Measurements from ENCODE around the gene TMEM207. TPM values are rescaled to one million over a fixed set of nuclear protein-coding genes. Genes with fewer than 3 reads are reported as not detected.

The TMEM207 gene
- polyA plus RNA-seq (2011; rRNA removed) (not detected in 2 replicates), polyA minus RNA-seq (2011; rRNA and poly(A)+ RNA removed) (not detected in 2 replicates)

GRCh38 chr3:190449801-190450200, at the start of gene TMEM207:
TMEM207 (minus strand) TSS chr3:190449901; CDS start chr3:190449809, 92 bp downstream.
- no peak for DNase-seq (ENCODE audit: low read depth, low spot score)
- no peaks in the 10 kb centered on the region for H3K27me3 ChIP-seq (ENCODE audit: control insufficient read depth, insufficient read depth, low read length)
- ChIA-PET POLR2A (no interaction called here), CTCF (interaction anchor here (0.7 to 2.5 kb wide), 3 partner anchors 247 to 487 kb away, joined by 3 to 9 read pairs (median 3); no protein-coding TSS in a partner anchor)
- no peak for TF ChIP-seq CTCF (IDR thresholded peaks at IDR 0.05; ENCODE audit: low read depth, low read length)
- H3K4me3 ChIP-seq (ENCODE audit: low read depth, low read length): no peak within 1 kb of the TSS
- H3K9me3 ChIP-seq (ENCODE audit: control insufficient read depth, insufficient read depth, low read length): no peaks in the 10 kb centered on the region
- no peak within 1 kb of the TSS for H3K27ac ChIP-seq (ENCODE audit: low read depth, low read length)

GRCh38 chr3:190499122-190499521, 49.4 kb upstream of the TMEM207 start:
- DNase-seq (ENCODE audit: low read depth, low spot score): no peak
- no peaks in the 10 kb centered on the region for H3K27me3 ChIP-seq (ENCODE audit: control insufficient read depth, insufficient read depth, low read length)
- POLR2A ChIA-PET: interaction anchor here (0.6 kb wide), 1 partner anchor 248 kb away, joined by 6 read pairs; no protein-coding TSS in a partner anchor
- H3K4me3 ChIP-seq (ENCODE audit: low read depth, low read length): no peak overlapping the region
- no peaks in the 10 kb centered on the region for H3K9me3 ChIP-seq (ENCODE audit: control insufficient read depth, insufficient read depth, low read length)
- CTCF ChIA-PET: interaction anchor here (1.6 kb wide), 1 partner anchor 14 kb away, joined by 6 read pairs; the partner anchor contains the start of gene IL1RAP
- no peak overlapping the region for H3K27ac ChIP-seq (ENCODE audit: low read depth, low read length)
- no peak for TF ChIP-seq CTCF (IDR thresholded peaks at IDR 0.05; ENCODE audit: low read depth, low read length)

GRCh38 chr3:190498293-190498692, 48.6 kb upstream of the TMEM207 start:
- DNase-seq (ENCODE audit: low read depth, low spot score): no peak
- ChIA-PET CTCF (interaction anchor here (0.6 to 1.6 kb wide), 3 partner anchors 10 to 211 kb away, joined by 3 to 6 read pairs (median 3); partner anchors contain the start of gene IL1RAP), POLR2A (no interaction called here)
- H3K27me3 ChIP-seq (ENCODE audit: control insufficient read depth, insufficient read depth, low read length): no peaks in the 10 kb centered on the region
- no peaks in the 10 kb centered on the region for H3K9me3 ChIP-seq (ENCODE audit: control insufficient read depth, insufficient read depth, low read length)
- TF ChIP-seq CTCF (IDR thresholded peaks at IDR 0.05; ENCODE audit: low read depth, low read length): no peak
- H3K27ac ChIP-seq (ENCODE audit: low read depth, low read length): no peak overlapping the region
- H3K4me3 ChIP-seq (ENCODE audit: low read depth, low read length): no peak overlapping the region

GRCh38 chr3:190497811-190498210, 48.1 kb upstream of the TMEM207 start:
- Histone ChIP-seq H3K9me3 (ENCODE audit: control insufficient read depth, insufficient read depth, low read length) (no peaks in the 10 kb centered on the region), H3K27ac (ENCODE audit: low read depth, low read length) (no peak overlapping the region), H3K4me3 (ENCODE audit: low read depth, low read length) (no peak overlapping the region), H3K27me3 (ENCODE audit: control insufficient read depth, insufficient read depth, low read length) (no peaks in the 10 kb centered on the region)
- no peak for DNase-seq (ENCODE audit: low read depth, low spot score)
- CTCF ChIA-PET: interaction anchor here (1.6 kb wide), 1 partner anchor 11 kb away, joined by 3 read pairs; no protein-coding TSS in a partner anchor
- POLR2A ChIA-PET: no interaction called here
- TF ChIP-seq CTCF (IDR thresholded peaks at IDR 0.05; ENCODE audit: low read depth, low read length): no peak

- Histone ChIP-seq H3K27ac (ENCODE audit: low read depth, low read length) (no peak overlapping the region), H3K9me3 (ENCODE audit: control insufficient read depth, insufficient read depth, low read length) (no peaks in the 10 kb centered on the region), H3K27me3 (ENCODE audit: control insufficient read depth, insufficient read depth, low read length) (no peaks in the 10 kb centered on the region), H3K4me3 (ENCODE audit: low read depth, low read length) (no peak overlapping the region)
- TF ChIP-seq CTCF (IDR thresholded peaks at IDR 0.05; ENCODE audit: low read depth, low read length): no peak
- DNase-seq (ENCODE audit: low read depth, low spot score): no peak
- ChIA-PET CTCF (interaction anchor here (1.2 to 1.6 kb wide), 2 partner anchors 12 to 548 kb away, joined by 3 read pairs; no protein-coding TSS in a partner anchor), POLR2A (no interaction called here)
Measured at GRCh38 chr3:190496859-190497258, 47.2 kb upstream of the TMEM207 start.

All from AG04450 (cell line).